OCI-M2 (cell line): ENCODE measurements around the gene ANTXRL.
"Not testable (repeated sequence)": the region's sequence is repeated elsewhere in the genome, so short reads cannot be mapped to it uniquely, and the experiment has no call there.

Source experiments
- DNase-seq: peaks from one replicate; lab custom pipeline; 2025; ENCODE audit not compliant: unreplicated experiment; lab: John Stamatoyannopoulos, UW

ANTXRL gene

DNA sequence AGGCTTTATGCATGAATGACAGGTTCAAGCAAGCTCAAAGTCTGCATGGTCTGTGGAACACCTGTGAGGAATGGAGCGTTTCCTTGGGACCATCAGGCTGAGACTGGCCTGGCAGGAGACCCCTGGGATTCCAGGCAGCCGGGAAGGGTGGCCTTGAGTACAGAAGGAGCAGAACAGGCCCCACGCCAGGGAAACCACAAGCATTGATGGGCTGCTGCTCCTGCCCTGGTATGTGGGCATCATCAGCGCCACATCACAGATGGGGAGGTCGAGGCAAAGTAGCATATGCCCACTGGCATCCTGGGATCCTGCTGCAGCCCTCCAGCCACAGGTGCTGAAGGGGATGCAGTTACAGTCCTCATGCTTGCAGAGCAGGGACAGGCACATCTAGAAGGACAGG lies 40.9 kb downstream of the ANTXRL start:
- DNase-seq: no peak

DNA sequence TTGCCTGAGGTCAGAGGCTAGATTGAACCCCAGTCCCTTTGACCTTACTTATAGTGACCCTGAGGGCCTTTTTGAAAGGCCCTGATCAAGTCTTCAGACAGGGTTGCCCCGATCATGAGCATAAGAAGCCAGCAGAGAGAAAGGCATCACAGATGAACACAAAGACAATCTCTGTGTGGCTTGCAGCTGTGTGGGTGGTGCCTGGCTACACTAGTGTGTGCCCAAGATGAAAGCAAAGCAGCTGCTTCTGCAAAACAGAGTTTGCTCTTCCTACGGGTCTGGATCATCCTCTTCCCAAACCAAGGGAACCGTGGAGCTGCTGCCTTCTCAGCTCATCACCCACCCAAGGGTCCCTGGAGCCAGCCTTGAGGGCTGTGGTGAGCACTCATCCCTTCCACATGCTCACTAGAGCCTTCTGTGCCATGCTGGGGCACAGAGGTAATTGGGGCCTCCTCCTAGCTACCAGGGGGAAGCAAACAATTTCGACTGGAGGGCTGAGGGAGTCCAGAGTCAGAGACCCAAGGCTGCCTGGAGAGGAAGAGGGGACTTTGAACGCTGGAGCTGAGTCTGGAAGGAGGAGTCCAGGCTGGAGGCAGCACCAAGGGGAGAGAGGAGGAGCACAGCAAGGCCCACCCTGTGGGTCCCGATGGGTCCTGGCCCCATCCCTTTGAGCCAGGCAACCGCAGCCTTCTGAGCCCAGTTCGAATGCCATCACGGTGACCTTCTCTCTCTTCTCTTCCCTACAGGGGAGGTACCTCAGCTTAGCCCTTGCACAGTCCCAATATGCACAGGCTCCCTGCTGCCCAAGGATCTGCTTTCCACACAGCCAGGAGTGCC lies 42.3 kb downstream of the ANTXRL start:
- DNase-seq: no peak

DNA sequence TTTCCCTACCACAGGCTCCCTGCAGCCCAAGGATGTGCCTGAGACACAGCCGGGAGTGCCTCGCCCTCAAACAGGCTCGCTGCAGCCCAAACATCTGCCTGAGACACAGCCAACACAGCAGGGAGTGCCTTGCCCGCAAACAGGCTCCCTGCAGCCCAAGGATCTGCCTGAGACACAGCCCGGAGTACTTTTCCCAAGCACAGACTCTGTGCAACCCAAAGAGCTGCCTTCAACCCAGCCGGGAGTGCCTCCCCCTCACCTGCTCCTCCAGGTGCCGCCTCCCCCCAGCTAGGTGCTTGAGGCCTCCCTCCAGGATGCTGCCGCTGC lies 42.9 kb downstream of the ANTXRL start:
- no peak for DNase-seq

DNA sequence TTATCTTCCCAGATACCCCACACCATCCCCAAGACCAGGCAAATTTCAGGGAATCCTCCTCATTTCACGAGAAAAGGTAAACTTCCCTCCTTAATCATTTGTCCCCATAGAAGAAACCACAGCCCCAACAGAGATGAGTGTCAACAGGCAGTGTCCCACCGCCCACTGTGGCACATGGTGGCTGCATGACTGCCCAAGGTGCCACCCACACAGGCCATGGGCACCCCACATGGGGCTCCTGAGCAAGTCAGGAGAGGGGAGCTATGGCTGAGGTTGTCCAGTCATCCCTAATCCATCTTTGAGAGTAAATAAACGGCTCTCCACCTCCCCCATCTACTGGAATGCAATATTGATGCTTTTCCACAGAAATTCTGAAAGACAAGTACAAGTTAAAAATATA lies 44.1 kb downstream of the ANTXRL start:
- no peak for DNase-seq

DNA sequence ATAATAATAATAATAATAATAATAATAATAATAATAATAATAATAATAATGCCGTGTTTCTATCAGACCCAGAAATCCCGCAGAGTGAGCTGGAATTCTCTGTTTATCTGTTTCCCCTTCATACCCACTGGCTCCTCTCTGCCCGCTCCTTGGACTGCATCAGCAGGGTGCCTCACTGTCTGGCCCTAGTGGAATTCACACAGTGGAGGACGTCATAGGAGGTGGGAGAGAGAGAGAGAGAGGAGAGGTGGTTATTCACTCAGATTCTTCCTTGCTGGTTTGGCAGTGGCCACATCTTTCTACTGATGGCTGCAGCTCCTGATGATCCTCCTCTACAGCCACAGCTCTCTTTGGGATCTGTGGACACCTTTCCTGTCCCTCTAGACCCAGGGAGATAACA lies 78.7 kb downstream of the ANTXRL start:
- not testable (repeated sequence) for DNase-seq

DNA sequence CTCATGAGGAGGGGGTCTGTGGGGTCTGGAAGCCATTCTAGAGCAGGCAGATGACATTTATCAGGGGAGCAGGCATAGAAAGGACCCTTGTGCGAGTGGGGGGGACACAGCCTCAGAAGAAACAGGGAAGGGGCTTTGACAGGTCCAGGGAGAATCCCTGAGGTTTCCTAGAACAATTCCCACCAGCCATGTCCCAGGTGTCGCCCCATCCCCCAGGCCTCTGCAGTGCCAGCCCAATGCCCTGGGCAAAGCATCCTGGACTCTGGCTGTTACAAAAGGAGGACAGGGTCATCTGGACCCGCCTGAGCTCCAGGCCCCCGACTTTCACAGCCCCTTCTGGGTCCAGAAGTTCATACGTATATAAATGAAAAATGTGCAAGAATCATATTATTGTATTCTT lies 80.4 kb downstream of the ANTXRL start:
- DNase-seq: not testable (repeated sequence)

DNA sequence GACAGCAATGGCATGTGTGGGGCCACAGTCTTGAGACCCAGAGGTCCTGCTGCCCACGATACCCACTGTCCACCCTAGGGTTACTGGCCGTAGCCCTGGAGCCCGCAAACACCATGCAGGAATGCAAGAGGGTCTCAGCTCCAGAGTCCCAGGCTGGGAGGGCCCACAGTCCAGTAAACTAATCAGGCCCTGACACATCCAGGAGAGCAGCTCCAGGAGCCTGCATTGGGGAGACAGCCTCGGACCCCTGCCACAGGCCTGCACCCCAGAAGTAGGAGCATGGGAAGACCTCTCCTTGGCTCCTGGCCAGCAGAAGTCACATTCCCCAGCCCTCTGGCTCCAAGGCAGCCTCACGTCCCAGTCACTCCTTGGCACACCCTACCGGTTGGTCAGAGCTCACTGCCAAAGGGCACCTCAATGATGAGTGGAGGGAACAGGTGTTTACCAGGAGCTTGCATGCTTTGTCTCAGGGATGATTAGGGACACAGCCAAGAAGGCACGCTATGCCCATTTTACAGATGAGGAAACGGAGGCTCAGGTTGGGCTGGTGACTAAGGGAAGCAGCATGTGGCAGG lies 81.0 kb downstream of the ANTXRL start:
- not testable (repeated sequence) for DNase-seq

DNA sequence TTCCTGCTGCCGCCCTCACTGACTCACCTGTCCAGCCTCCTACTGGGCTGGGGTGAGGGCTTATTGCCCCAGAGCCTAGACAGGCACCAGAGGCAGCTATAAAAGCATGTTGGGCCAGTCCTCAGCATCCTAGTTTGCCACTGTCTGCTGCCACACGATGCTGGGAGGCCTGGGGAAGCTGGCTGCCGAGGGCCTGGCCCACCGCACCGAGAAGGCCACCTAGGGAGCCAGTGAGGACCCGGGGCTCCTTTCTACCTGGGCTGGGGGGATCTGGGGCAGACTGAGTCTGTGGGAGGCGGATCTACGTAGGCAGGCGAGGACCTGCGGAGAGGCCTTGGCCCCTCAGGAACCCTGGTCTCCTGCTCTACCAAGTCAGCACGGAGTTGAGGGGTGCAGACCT lies 82.2 kb downstream of the ANTXRL start:
- DNase-seq: not testable (repeated sequence)

DNA sequence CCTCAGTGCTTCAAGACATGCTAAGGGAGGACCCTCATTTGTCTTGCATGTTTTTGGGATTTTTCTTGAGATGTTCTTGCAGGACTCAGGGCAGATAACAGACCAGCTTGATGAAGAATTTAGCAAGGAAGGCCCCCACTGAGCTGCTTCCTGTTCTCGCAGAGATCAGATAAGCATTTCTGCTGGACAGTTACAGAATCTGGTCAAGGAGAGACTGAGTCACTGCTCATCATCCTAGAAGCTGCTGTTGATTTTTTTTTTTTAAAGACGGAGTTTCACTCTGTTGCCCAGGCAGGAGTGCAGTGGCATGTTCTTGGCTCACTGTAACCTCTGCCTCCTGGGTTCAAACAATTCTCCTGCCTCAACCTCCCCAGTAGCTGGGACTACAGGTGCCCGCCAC lies 87.6 kb downstream of the ANTXRL start:
- not testable (repeated sequence) for DNase-seq

DNA sequence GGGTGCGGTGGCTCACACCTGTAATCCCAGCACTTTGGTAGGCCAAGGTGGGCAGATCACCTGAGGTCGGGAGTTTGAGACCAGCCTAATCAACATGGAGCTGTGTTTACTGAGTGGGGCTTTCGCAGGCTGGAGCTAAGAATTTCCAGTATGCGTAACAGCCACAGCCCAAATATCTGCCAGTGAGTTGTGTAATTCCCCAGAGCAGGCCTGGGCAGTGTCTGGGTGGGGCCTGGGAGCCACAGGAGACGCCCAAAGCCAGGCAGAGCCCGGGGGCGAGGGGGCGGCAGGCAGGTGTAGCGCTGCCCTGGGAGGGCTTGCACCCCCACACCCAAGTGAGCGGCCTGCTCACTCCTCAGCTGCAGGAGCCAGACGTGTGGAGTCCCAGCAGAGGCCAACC lies 88.6 kb downstream of the ANTXRL start, which contains the start of gene ANXA8L1:
TSS of gene ANXA8L1 (plus strand) at position 371 of the 400 bp plus-strand sequence. CDS start 76 bp downstream, outside the sequence.
- DNase-seq: not testable (repeated sequence)

DNA sequence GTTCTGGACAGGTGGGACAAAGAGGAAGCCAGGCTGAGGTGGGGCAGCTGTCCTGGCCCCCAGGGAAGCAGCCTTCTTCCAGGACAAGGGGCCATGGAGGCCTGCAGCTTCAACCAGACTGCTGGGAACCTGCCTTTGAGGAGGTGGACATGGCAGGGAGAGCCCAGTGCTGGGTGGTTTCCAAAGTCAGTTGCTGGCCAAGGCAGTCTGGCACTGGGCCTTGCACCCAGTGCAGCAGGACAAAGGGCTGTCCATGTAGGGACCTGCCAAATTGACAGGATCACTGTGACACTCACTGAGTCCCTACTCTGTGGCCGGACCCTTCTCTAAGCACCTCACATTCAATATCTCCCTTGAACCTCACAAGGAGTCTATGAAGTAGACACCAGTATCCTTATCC lies 90.2 kb downstream of the ANTXRL start:
- DNase-seq: not testable (repeated sequence)

DNA sequence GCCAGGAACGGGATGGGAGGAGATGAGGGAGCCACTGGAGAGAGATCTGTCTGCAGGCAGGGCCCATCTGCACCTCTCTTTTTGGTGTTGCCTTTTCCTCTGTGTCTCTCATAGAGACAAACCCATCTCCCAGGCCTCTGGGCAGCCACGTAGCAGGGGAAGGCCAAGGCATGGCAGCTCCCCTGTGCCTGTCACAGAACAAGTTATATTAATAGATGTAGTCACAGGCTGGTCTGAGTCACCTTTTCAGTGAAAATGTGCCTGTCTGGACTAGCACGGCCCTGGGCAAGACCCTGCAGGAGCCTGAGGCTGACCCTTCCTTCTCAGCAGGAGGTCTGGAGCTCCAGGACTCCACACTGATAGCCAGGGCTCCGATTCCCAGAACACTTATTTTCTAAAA lies 90.9 kb downstream of the ANTXRL start:
- not testable (repeated sequence) for DNase-seq

DNA sequence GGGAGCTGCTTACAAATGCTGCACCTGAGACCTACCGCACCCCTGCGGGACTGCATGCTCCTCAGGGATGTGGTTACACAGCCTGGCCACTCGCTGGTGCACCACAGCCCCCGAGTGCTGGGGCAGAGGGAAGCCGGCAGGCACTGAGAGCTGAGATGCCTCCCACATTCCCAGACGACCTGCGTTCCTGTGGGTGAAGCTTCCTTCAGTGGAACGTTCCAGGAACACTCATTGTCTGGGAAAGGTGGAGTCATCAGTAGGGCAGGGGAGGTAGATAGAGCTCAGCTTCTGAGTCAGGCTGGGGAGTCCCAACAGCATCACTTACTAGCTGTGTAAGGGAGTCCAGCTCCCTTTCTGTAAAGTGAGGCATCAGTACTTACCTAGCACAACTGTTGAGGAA lies 91.3 kb downstream of the ANTXRL start:
- DNase-seq: not testable (repeated sequence)

DNA sequence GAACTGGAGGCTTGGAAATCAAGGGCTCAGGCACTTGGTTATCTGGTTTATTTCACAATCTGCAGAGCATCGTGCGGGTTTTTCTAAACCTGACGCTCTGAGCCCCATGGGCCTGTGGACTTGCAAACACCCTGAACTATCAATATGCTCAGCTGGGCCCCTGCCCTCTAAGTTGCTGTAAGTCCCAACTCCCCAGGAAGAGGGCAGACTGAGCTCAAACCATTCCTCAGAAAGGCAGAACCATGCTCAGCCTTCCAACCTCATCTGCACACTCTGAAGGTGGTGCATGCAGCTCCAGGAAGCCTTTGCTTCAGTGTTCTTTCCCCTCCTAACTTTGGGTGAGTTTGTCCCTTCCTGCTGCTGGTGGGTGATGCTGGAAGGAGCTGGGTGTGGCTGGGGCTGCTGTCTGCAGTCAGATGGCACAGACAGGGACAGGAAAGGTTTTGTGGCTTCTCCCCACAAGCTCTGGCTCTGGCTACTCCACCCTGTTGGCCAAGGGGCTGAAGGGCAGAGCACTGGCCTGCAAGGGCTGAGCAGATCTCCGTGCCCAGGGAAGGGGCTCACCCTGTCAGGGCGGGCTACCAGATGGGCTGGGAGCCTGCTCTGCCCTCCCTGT lies 92.5 kb downstream of the ANTXRL start:
- DNase-seq: not testable (repeated sequence)
